PC-3 (cell line): ENCODE results near the gene DNAH1.

Experiments
- EZH2 ChIP-seq: fragments of 300-600 bp; sonication (generic); IDR thresholded peaks from one replicate; pipeline ENCODE4 v1.6.1; 2017; ENCODE audit warnings: antibody characterized with exemption, mild to moderate bottlenecking, low read length; ENCODE audit not compliant: unreplicated experiment
- EZH2phosphoT487 ChIP-seq: fragments of 300-600 bp; sonication (generic); IDR thresholded peaks from 2 replicates; pipeline ENCODE4 v1.6.1; 2018; ENCODE audit warnings: mild to moderate bottlenecking, antibody characterized with exemption, low read length, borderline replicate concordance
- TF ChIP-seq, protein P1 (sequence below): fragments of 300-600 bp; sonication (generic); conservative IDR thresholded peaks from 2 replicates; pipeline ENCODE4 v1.5.1; 2017; ENCODE audit warnings: antibody characterized with exemption, low read depth, mild to moderate bottlenecking, low read length

DNA sequence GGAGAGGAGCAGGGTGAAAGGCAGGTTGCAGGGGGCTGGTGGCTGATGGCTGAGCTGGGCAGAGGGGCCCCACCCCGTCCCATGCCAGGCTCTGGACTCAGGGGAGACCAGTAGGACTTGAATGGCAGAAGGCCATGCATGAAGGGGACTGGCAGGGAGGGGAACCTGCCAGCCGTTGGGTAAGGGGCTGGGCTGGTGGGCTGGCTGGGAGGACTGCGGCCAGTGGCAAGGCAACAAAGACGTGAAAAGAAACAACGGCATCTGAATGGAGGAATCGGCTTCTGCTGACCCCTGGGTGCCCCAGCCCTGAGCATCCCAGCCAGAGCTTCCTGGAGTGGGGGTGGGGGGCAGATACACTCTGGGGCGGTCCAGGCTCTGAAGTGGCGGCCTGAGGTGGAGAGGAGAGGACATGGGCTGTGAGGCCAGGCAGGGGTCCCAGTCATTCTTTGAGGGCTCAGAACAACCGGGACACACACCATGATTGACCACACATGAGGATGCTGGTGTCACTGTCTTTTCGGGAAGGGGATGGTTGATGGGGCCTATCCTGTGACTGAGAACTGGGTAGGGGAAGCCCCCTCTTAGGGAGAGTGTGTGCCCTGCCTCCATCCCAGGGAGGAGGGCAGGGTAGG is 16.8 kb upstream of the DNAH1 start:
- TF ChIP-seq, protein P1, sequence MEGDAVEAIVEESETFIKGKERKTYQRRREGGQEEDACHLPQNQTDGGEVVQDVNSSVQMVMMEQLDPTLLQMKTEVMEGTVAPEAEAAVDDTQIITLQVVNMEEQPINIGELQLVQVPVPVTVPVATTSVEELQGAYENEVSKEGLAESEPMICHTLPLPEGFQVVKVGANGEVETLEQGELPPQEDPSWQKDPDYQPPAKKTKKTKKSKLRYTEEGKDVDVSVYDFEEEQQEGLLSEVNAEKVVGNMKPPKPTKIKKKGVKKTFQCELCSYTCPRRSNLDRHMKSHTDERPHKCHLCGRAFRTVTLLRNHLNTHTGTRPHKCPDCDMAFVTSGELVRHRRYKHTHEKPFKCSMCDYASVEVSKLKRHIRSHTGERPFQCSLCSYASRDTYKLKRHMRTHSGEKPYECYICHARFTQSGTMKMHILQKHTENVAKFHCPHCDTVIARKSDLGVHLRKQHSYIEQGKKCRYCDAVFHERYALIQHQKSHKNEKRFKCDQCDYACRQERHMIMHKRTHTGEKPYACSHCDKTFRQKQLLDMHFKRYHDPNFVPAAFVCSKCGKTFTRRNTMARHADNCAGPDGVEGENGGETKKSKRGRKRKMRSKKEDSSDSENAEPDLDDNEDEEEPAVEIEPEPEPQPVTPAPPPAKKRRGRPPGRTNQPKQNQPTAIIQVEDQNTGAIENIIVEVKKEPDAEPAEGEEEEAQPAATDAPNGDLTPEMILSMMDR: no peak
- no peak for TF ChIP-seq EZH2
- TF ChIP-seq EZH2phosphoT487: no peak
